GM21390 (cell line): ENCODE measurements around the gene LSM4.

ENCODE experiments used
- ATAC-seq: cut with Tn5 transposase; IDR thresholded peaks from one replicate; pipeline ENCODE4 v1.9.1; 2021; ENCODE audit not compliant: unreplicated experiment

LSM4 gene

DNA sequence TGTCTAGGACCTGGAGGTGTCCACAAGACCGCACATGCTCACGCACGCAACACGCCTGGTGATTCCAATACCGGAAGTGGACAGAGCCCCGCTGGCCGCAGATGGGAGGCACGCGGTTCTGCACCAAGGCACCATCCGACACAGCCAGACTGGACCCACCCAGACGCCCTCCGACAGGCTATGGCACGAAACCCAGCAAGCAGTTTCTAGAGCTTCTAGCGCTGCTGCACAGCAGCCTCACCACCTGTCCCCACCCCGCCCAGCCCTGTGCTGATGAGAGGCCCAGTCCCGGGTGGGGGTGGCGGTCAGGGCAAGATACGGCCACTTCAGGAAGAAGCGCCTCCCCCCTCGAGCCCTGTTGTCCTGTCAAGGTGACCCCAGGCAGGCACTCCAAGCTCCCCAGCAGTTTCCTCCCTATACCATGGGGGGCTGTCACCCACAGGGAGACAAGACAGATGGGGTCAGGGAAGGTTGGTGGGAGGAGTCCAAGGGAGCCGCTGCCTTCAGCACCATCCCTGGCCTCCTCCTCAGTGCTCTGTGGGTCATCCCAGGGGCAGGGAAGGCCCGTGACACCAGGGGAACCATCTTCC lies 11.3 kb downstream of the LSM4 start:
- ATAC-seq: no peak

- ATAC-seq: no peak
Measured at GRCh38 chr19:18310966-18311365, 11.9 kb downstream of the LSM4 start.

- no peak for ATAC-seq
Measured at GRCh38 chr19:18310118-18310909, 12.6 kb downstream of the LSM4 start.

- ATAC-seq: no peak
Measured at GRCh38 chr19:18309525-18310064, 13.3 kb downstream of the LSM4 start.

GRCh38 chr19:18308948-18309325 lies 13.9 kb downstream of the LSM4 start:
- ATAC-seq: no peak

GRCh38 chr19:18308051-18308947 lies 14.6 kb downstream of the LSM4 start:
- no peak for ATAC-seq

GRCh38 chr19:18307271-18307681 lies 15.6 kb downstream of the LSM4 start:
- no peak for ATAC-seq

DNA sequence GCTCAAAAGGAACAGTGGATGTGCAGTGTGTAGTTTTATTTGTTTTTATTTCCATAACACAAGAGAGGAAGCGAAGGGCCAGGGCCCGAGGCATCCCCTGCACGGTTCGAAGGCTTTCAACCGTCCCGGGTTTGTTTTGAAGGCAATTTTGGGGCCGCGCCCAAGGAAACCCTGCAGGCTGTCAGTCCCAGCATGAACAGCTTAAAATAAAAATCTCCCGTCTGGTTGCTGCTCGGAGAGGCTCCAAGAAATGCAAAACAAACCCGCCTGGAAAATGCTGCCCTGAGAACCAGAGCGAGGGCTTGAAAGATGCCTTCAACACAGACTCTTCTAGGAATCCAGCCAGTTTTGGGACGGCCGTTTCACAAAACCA lies 16.0 kb downstream of the LSM4 start:
- no peak for ATAC-seq

- ATAC-seq: no peak
Measured at GRCh38 chr19:18306209-18306887, 16.5 kb downstream of the LSM4 start.

GRCh38 chr19:18304458-18305310 lies 18.2 kb downstream of the LSM4 start:
- ATAC-seq: no peak

GRCh38 chr19:18304208-18304457 lies 18.7 kb downstream of the LSM4 start:
- ATAC-seq: no peak

DNA sequence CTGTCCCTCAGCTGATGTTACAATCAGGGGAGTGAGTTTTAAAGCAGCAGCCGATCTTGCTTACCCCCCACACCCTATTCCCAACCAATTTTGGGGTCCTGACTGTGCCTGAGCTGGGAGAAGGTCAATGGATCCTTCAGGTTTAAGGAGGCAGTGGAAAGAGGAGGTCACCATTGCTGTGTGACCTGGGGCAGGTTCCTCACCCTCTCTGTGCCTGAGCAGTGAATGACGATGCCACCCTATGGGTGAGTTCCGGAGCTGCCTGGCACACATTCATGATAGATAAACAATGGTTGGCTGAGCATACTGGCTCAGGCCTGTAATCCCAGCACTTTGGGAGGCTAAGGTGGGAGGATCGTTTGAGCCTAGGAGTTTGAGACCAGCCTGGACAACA lies 21.2 kb downstream of the LSM4 start:
- no peak for ATAC-seq

DNA sequence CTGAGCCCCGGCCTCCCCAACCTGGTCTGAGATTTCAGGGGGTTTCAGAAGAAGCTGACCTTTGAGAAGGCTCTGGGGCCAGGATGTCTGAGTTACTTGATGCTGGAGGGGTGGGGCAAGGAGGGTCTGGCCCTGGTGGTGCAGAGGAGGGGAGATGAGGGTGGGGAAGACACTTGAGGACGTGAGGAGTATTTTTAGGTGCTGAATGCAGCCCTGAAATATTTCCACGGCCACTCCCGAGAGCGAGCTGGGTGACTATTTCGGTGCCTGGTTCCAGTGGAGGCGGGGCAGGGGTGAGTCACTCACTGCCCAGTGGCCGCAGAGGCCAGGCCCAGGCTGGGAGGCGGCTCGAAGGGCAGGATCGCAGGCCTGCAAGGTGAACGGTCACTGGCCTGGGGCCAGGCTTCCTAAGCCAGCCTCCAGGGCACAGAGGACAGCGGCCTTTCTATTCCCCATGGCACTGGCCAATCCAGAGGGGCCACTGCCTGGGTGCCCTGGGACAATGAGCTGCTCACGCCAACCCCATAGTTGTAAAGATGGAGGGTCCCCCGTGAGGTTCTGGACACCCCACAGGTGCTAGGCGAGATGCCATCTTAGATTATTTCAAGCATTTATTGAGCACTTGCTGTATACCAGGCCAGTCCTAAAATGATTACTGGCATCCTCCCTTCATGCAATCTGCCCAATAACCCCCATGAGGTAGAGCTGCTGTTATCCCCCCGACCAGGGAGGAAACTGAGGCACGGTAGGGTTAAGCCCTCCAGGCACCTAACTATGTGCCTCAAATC lies 21.8 kb downstream of the LSM4 start:
- ATAC-seq: no peak

- no peak for ATAC-seq
Measured at GRCh38 chr19:18299654-18300053, 23.2 kb downstream of the LSM4 start.

DNA sequence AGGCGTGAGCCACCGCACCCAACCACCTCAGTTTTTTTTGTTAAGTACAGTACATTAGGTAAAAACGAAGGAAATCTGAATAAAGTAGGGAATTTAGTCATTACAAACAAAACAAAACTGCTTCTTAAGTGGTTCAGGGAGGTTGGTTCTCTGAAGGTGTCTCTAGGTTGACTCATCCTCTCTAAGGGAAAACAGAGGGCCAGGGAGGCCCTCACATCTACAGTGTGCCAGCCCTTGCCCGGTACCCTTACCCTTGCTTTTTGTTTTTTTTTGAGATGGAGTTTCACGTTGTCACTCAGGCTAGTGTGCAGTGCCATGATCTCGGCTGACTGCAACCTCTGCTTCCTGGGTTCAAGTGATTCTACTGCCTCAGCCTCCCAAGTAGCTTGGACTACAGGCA lies 24.3 kb downstream of the LSM4 start:
- no peak for ATAC-seq

DNA sequence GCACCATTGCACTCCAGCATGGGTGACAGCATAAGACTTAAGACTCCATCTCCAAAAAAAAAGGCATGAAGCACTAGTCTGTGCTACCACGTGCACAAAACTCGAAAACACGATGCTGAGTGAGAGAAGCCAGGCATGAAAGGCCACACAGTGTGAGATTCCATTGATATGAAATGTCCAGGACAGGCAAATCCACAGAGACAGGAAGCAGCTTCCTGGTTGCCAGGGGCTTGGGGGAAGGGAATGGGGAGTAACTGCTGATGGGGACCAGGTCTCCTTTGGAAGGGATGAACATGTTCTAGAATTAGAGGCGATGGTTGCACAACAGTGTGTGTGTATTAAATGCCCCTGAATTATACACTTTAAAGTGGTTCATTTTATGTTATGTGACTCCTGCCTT lies 25.6 kb downstream of the LSM4 start:
- no peak for ATAC-seq

DNA sequence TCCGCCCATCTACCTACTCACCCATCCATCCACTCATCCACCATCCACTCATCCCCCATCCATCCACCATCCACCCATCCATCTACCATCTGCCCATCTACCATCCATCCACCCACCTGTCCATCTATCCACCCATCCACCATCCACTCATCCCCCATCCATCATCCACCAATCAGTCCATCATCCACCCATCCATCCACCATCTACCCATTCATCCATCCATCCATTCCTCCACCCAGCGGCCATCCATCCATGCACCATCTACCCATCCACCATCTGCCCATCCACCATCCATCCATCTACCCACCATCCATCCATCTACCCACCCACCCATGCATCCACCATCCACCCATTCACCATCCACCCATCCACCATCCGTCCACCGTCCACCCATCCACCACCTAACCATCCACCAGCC lies 27.8 kb downstream of the LSM4 start:
- ATAC-seq: no peak

DNA sequence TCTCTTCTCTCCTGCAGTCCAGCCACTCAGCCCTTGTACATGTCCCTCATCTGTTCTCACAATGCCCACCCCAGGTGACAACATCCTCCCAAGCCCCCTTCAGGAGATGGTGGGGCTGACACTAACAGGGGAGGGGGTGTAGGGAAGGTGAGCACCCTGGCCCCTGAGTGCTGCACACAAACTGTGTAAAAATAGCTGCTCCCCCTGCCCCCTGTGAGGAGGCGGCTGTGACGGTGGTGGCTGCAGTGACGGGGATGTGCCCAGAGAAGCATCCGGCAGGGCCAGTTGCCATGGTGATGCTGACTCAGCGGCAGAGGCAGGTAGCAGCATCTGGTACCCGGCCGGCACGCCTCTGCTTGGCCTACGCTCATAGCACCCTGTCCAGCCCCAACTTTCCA lies 28.4 kb downstream of the LSM4 start:
- ATAC-seq: no peak

- no peak for ATAC-seq
Measured at GRCh38 chr19:18293642-18294466, 29.0 kb downstream of the LSM4 start.
